Transverse colon (tissue), 4 donors: ENCODE measurements around the gene EMP3.

Experiments used
- CTCF ChIP-seq, 5 experiments: fragments of 200-600 bp in 3 of 5; fragments of 450-650 bp in 2 of 5; sonication (generic) in 3 of 5; IDR thresholded peaks; 1 replicate in 2 of 5; 2 replicates in 3 of 5; pipeline ENCODE4 v1.5.1; 2016 to 2017; ENCODE audit warnings: antibody characterized with exemption in 5 of 5, inconsistent platforms in 3 of 5, mild to moderate bottlenecking in 2 of 5, moderate library complexity in 1 of 5
- POLR2A ChIP-seq: fragments of 450-650 bp; IDR thresholded peaks from one replicate; pipeline ENCODE4 v1.6.1; 2016; ENCODE audit warnings: antibody characterized with exemption, mild to moderate bottlenecking, moderate library complexity
- POLR2AphosphoS5 ChIP-seq, 3 donors: sonication (generic); formaldehyde crosslinking; IDR thresholded peaks; one replicate each; pipeline ENCODE4 v1.6.1; 2016; ENCODE audit warnings: antibody characterized with exemption in 3 of 3

DNA sequence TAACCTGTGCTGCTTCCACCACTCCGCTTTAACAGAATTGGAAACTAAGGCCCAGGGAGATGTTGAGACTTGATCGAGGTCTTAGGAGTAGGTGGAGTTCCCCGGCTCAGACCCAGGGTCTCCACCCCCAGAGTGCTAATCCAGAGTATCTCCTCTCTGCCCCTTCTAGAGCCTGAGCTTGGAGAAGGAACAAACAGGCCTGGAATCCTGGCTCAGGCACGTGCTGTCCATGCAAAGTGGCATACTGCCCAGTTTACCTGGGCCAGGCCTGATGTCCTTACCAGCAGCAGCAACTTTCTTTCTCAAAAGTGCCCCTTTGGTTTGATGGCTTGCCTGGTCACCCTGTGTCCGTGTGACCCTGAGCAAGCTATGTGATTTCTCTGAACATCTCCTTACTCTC lies 42.5 kb downstream of the EMP3 start:
- no peak for TF ChIP-seq POLR2AphosphoS5 (IDR thresholded peaks at IDR 0.05)
- no peak for TF ChIP-seq POLR2A
- no peak for TF ChIP-seq CTCF (IDR thresholded peaks at IDR 0.05)
